HG03575 (cell line): ENCODE results near the gene DCUN1D1.

ENCODE experiments used
- ATAC-seq: cut with Tn5 transposase; IDR thresholded peaks from one replicate; pipeline ENCODE4 v1.9.1; 2021; ENCODE audit not compliant: unreplicated experiment, insufficient number of reproducible peaks, low FRiP score; ENCODE audit errors: extremely low read depth

Gene DCUN1D1

GRCh38 chr3:182909318-182910040, 70.9 kb downstream of the DCUN1D1 start:
- ATAC-seq: no peak

- ATAC-seq: no peak
Observed at GRCh38 chr3:182908471-182908870, 71.9 kb downstream of the DCUN1D1 start.

DNA sequence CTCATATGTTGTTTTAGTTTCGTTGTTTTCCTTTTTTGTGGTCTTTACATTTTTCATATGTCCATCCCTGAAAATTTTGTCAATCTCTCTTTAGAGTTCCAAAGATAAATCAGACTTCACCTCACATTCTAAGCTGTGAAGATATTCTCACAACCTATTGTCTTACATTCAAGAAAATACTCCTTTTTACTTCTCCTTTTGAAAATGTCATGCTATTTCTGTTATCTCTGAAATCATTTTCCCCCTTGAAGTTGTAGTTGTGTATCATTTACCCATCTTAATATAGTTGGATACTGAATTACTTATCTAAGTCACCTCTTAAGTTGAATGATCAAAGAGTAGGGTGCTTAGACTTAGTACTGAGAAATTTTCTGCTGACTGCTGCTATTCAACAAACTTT, 74.3 kb downstream of the DCUN1D1 start:
- no peak for ATAC-seq

DNA sequence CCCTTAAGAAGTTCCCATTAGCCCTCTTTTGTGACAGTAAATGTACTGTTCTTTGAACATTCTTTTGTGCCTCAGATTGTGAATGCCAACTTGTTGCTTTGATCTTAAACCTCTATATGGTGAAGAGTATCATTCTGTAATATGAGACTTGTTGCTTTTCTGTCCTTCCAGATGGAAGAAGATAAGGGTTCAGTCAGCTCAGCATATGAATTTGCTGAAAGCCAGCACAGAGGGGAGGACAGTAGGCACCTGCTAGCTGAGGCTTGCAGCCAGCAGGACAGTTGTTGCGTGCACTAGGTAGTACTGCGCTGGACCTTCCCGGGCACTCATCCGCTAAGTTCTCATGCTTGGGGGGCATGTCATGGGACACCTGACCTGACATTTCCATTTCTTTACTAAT, 74.7 kb downstream of the DCUN1D1 start:
- ATAC-seq: no peak

- ATAC-seq: no peak
Observed at GRCh38 chr3:182904164-182904563, 76.2 kb downstream of the DCUN1D1 start.

DNA sequence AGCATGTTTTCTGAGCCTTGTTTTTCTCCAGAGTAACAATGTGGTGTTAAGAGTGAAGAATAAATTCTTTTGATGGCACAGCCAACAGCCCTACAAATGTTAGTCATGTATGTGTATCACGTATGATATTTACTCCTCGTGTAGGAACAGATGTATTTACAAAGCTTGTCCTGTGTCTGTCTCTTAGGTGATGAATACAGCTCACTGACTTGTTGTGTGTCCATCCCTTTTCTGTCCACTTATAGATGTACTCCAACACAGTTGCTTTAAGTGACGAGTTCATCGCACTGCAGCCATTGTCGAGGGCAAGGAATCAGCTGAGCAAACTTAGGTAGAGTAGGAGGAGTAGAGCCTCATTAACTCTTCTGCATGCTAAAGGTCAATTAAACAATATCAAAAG, 78.1 kb downstream of the DCUN1D1 start:
- no peak for ATAC-seq

DNA sequence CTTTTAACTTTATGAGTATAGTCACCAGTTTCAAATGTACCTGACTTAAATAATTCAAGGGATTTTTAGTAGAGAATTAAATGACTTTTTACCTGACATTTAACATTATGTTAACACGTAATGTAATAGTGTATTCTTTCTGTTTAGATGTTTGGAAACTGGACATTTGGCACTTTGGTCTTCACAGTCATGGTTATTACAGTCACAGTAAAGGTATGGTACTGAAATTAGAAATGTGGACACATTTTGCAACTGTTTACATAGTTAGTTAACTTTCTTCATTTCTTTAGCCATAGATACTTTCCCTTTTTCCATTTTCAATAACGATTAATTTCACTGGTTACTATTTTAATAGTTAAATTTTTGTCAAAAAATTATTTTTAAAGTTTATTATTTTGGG, 83.8 kb downstream of the DCUN1D1 start:
- ATAC-seq: no peak

DNA sequence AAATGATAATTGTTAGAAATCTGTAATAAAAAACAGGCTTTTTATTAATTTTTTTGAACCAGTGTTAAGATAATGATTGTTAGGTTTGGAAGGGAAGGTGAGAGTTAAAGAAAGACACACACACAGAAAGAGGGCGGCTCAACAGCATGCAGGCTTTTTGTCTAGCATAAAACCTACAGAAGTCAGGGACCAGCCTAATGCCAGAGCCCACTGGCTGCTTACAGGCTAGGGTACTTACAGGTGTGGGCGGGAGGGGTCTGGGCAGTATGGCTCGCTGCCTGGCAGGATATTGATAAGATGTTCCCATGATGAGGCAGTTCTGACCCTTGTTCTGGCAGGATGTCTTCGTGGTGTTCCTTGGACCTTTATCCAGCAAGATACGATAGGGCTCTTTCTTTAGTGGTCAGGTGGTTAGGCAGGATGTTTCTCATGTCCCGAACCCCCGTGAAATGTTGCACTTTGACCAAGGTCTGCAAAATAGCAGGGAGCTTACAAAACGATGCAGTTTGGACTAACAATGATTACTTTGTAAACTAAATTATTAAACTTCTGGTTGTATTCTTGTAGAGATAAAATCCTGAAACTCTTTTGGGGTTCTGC, 84.7 kb downstream of the DCUN1D1 start:
- no peak for ATAC-seq

DNA sequence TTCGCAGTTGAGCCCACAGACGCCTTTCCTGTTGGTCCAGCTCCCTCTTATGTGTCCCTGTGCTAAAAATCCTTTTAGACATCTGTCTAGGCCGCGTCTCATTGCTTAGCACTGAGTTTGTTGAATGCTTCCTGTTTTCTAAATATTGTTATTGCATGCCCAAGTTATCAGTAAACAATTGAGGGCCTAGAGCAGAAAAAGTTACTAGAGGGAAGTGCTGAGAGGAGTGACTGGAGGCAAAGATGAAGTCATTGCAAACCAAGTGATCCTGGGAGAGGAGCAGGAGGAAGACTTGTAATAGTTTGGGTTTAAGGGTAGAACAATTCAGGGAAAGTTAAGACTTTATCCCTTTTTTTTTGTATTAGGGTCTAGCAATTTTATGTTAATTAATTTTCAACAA, 88.1 kb downstream of the DCUN1D1 start:
- no peak for ATAC-seq

DNA sequence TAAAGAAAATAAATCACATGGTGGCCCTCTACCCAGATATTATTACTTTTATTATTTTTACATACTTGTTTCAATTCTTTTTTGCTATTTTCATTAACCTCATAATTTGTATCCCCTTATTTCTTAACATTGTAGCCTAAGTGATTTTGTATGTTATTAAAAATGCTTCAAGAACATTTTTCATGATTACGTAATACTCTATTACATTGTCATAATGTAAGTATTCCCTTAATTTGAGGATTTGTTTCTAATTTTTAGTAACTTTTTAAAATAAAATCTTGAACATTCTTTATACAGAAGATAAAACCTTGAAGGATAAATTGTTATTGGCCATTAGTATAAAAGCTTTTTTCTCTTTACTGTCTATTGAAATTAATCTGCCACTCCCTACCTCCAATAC, 89.0 kb downstream of the DCUN1D1 start:
- no peak for ATAC-seq

DNA sequence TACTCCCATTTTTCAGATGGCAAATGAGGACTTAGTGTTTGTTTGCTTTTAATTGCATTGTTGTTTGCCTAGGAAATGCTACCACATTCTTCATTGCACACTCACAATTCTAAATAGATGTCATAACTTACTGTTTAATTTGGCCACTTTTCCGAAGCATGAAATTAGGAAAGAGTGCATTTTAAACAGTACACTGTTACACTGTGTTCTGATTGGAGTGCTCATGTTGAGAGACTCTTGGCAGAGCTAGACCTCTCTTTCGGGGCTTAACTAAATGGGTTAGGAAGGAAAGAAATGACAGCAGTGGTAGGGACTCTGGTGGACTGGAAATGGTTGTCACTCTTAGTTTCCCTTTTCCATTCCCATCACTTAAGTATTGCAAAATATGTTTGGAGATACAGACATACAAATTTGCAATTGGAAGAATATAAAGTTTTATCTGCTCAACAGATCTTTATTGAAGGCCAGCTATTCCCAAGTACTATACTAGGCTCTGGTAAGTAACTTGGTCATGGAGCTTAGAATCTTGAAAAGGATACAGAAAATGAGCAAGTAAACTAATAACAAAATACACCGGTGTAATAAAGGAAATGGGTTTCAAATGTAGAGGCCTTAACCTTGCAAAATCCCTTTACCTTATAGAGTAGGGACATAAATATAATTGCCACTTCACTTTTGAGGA, 90.2 kb downstream of the DCUN1D1 start:
- ATAC-seq: no peak
